ENCODE data around the gene WDFY4. TPM values are rescaled to one million over a fixed set of nuclear protein-coding genes. Genes with fewer than 3 reads are reported as not detected.

The WDFY4 gene
- total and polyA plus RNA-seq, 4 experiments from 2014 or later, result 0.29 to 1.00 (median 0.81) TPM; not detected in 1

DNA sequence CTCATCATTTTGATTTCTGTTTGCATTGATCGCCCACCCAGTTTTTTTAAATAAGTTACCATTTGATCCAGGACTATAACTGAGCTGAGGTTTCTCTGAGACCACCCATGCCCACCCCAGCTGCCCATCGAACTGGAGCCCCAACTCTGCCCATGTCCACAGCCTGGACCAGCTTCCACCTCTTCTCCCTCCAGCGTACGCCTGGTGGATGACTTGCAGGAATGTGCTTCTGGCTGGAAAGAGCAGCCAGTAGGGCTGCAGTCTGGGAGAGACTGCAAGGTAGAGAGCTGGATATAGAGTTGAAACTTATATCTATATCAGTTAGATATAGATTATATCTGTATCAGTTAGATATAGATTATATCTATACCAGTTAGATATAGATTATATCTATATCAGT lies 280.8 kb downstream of the WDFY4 start:
- H3K36me3 ChIP-seq (ENCODE audit: insufficient read depth, low read length), result no peaks in the 10 kb centered on the region
- H3K4me3 ChIP-seq (ENCODE audit: low read length in 2 of 2), result no peak overlapping the region
- H3K4me1 ChIP-seq (ENCODE audit: insufficient read depth, low read length), result no peaks in the 10 kb centered on the region
- Mint-ChIP-seq H3K27ac (no peak overlapping the region), H3K4me3 (no peak overlapping the region), H3K36me3 (no peaks in the 10 kb centered on the region), H3K9me3 (no peaks in the 10 kb centered on the region), H3K27me3 (peaks cover 3 to 9% of the 10 kb centered on the region in 2 donors), H3K4me1 (no peaks in the 10 kb centered on the region)
- intact Hi-C loops (cut with micrococcal nuclease), result no loop called here
- ChIA-PET CTCF (ENCODE audit: partially characterized antibody) (no interaction called here), POLR2A (ENCODE audit: partially characterized antibody) (no interaction called here)
- H3K27ac ChIP-seq (ENCODE audit: low read depth, low read length), result no peak overlapping the region
- H3K9me3 ChIP-seq (ENCODE audit: control insufficient read depth in 1 of 2, low read length in 2 of 2), result no peaks in the 10 kb centered on the region
- DNase-seq, result no peak
- H3K27me3 ChIP-seq (ENCODE audit: insufficient read depth, low read length), result no peaks in the 10 kb centered on the region

- Mint-ChIP-seq H3K27ac (no peak overlapping the region), H3K4me3 (no peak overlapping the region), H3K36me3 (no peaks in the 10 kb centered on the region), H3K9me3 (no peaks in the 10 kb centered on the region), H3K4me1 (no peaks in the 10 kb centered on the region), H3K27me3 (peaks cover 6 to 12% of the 10 kb centered on the region in 2 donors)
- ChIA-PET POLR2A (ENCODE audit: partially characterized antibody) (no interaction called here), CTCF (ENCODE audit: partially characterized antibody) (no interaction called here)
- H3K4me1 ChIP-seq (ENCODE audit: insufficient read depth, low read length), result no peaks in the 10 kb centered on the region
- no peak overlapping the region for H3K4me3 ChIP-seq (ENCODE audit: low read length in 2 of 2)
- intact Hi-C loops (cut with micrococcal nuclease), result no loop called here
- no peaks in the 10 kb centered on the region for H3K36me3 ChIP-seq (ENCODE audit: insufficient read depth, low read length)
- H3K9me3 ChIP-seq (ENCODE audit: control insufficient read depth in 1 of 2, low read length in 2 of 2), result no peaks in the 10 kb centered on the region
- no peak for DNase-seq
- H3K27ac ChIP-seq (ENCODE audit: low read depth, low read length), result no peak overlapping the region
- H3K27me3 ChIP-seq (ENCODE audit: insufficient read depth, low read length), result no peaks in the 10 kb centered on the region
Measured at GRCh38 chr10:48968036-48968435, 283.4 kb downstream of the WDFY4 start.

- H3K4me3 ChIP-seq (ENCODE audit: low read length in 2 of 2), result no peak overlapping the region
- H3K27me3 ChIP-seq (ENCODE audit: insufficient read depth, low read length), result no peaks in the 10 kb centered on the region
- peaks cover 6 to 12% of the 10 kb centered on the region in 2 donors for H3K27me3 Mint-ChIP-seq
- H3K27ac Mint-ChIP-seq, result no peak overlapping the region
- no peak overlapping the region for H3K4me3 Mint-ChIP-seq
- CTCF ChIA-PET (ENCODE audit: partially characterized antibody), result no interaction called here
- no peaks in the 10 kb centered on the region for H3K9me3 Mint-ChIP-seq
- DNase-seq, result no peak
- H3K27ac ChIP-seq (ENCODE audit: low read depth, low read length), result no peak overlapping the region
- H3K9me3 ChIP-seq (ENCODE audit: control insufficient read depth in 1 of 2, low read length in 2 of 2), result no peaks in the 10 kb centered on the region
- POLR2A ChIA-PET (ENCODE audit: partially characterized antibody), result no interaction called here
- no peaks in the 10 kb centered on the region for H3K4me1 ChIP-seq (ENCODE audit: insufficient read depth, low read length)
- no peaks in the 10 kb centered on the region for H3K36me3 Mint-ChIP-seq
- no peaks in the 10 kb centered on the region for H3K36me3 ChIP-seq (ENCODE audit: insufficient read depth, low read length)
- intact Hi-C loops (cut with micrococcal nuclease), result no loop called here
- H3K4me1 Mint-ChIP-seq, result no peaks in the 10 kb centered on the region
Measured at GRCh38 chr10:48970046-48970445, 285.4 kb downstream of the WDFY4 start.

DNA sequence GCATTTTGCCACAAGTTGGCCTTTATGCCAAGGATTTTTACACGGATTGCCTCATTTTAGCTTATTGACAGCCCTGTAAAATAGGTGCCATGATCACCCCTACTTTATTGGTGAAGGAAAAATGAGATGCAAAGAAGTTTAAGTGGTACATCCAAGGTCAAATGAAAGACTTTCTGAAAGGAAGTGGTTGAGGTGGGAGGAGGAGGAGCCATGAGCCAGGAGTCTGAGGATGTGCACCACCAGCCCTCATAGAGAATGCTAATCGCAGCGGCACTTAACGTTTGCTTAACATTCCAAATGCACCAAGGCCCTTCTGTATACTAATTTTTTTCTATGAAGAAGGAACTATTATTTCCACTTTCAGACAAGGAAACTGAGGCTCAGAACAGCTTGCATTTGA lies 286.0 kb downstream of the WDFY4 start:
- intact Hi-C loops (cut with micrococcal nuclease), result no loop called here
- no peak for DNase-seq
- H3K27ac ChIP-seq (ENCODE audit: low read depth, low read length), result no peak overlapping the region
- no peak overlapping the region for H3K4me3 ChIP-seq (ENCODE audit: low read length in 2 of 2)
- H3K27ac Mint-ChIP-seq, result no peak overlapping the region
- no peaks in the 10 kb centered on the region for H3K9me3 ChIP-seq (ENCODE audit: control insufficient read depth in 1 of 2, low read length in 2 of 2)
- H3K36me3 ChIP-seq (ENCODE audit: insufficient read depth, low read length), result no peaks in the 10 kb centered on the region
- H3K4me1 Mint-ChIP-seq, result no peaks in the 10 kb centered on the region
- ChIA-PET POLR2A (ENCODE audit: partially characterized antibody) (no interaction called here), CTCF (ENCODE audit: partially characterized antibody) (no interaction called here)
- H3K4me3 Mint-ChIP-seq, result no peak overlapping the region
- H3K9me3 Mint-ChIP-seq, result no peaks in the 10 kb centered on the region
- no peaks in the 10 kb centered on the region for H3K27me3 ChIP-seq (ENCODE audit: insufficient read depth, low read length)
- no peaks in the 10 kb centered on the region for H3K36me3 Mint-ChIP-seq
- H3K4me1 ChIP-seq (ENCODE audit: insufficient read depth, low read length), result no peaks in the 10 kb centered on the region
- H3K27me3 Mint-ChIP-seq, result peaks cover 9 to 10% of the 10 kb centered on the region in 2 donors

DNA sequence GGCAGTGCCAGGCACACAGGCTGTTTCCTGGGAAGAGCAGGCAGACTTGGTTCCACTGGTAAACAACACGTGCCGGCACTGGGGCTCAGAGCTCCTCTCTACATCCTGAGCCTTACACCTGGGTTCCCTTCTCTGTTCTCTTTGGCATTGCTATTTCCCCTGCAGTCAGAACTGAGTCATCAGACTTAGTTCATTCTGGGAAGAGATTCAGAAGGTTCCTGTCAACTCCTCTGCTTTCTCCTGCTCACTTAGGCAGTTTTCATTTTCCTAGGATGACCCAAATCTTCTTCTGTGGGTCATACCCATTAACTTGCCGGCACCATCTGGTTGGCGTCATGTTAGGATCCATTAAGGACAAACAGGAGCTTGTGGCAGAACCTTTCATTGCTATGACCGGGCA lies 288.4 kb downstream of the WDFY4 start:
- H3K36me3 ChIP-seq (ENCODE audit: insufficient read depth, low read length), result no peaks in the 10 kb centered on the region
- Mint-ChIP-seq H3K36me3 (no peaks in the 10 kb centered on the region), H3K9me3 (no peaks in the 10 kb centered on the region), H3K27ac (no peak overlapping the region), H3K4me1 (no peaks in the 10 kb centered on the region), H3K4me3 (no peak overlapping the region), H3K27me3 (peaks cover 7 to 8% of the 10 kb centered on the region in 2 donors)
- intact Hi-C loops (cut with micrococcal nuclease), result no loop called here
- H3K27ac ChIP-seq (ENCODE audit: low read depth, low read length), result no peak overlapping the region
- no peaks in the 10 kb centered on the region for H3K9me3 ChIP-seq (ENCODE audit: control insufficient read depth in 1 of 2, low read length in 2 of 2)
- H3K4me3 ChIP-seq (ENCODE audit: low read length in 2 of 2), result no peak overlapping the region
- DNase-seq, result no peak
- ChIA-PET POLR2A (ENCODE audit: partially characterized antibody) (no interaction called here), CTCF (ENCODE audit: partially characterized antibody) (no interaction called here)
- no peaks in the 10 kb centered on the region for H3K4me1 ChIP-seq (ENCODE audit: insufficient read depth, low read length)
- no peaks in the 10 kb centered on the region for H3K27me3 ChIP-seq (ENCODE audit: insufficient read depth, low read length)

DNA sequence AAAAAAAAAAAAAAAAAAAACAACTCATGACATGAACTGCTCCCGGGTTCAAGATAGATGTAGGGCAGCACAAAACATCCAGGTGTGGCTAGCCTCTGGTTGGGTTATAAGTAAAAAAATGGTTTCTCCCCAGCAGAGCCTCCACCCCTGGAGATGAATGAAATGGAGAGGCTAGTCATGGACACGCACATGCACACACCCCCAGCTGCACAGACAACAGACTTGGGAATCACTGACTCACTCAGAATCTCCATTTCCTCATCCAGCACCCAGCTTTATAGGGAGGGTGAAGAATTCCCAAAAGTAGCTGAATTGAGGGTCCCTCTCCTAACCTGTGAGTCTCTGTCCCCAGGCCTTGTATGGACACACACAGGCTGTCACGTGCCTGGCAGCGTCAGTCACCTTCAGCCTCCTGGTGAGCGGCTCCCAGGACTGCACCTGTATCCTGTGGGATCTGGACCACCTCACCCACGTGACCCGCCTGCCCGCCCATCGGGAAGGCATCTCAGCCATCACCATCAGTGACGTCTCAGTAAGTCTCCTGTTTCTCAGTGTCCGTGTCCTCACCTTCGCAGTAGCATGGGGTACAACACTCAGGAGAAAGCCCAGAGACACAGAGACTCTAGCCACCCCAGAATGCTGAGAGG lies 290.0 kb downstream of the WDFY4 start:
- ChIA-PET CTCF (ENCODE audit: partially characterized antibody) (interaction anchor here (1.8 kb wide), 2 partner anchors 535 to 536 kb away, joined by 4 to 6 read pairs; no protein-coding TSS in a partner anchor), POLR2A (ENCODE audit: partially characterized antibody) (no interaction called here)
- Histone ChIP-seq H3K4me3 (ENCODE audit: low read length in 2 of 2) (no peak overlapping the region), H3K27ac (ENCODE audit: low read depth, low read length) (no peak overlapping the region), H3K27me3 (ENCODE audit: insufficient read depth, low read length) (no peaks in the 10 kb centered on the region), H3K4me1 (ENCODE audit: insufficient read depth, low read length) (no peaks in the 10 kb centered on the region), H3K36me3 (ENCODE audit: insufficient read depth, low read length) (no peaks in the 10 kb centered on the region), H3K9me3 (ENCODE audit: control insufficient read depth in 1 of 2, low read length in 2 of 2) (no peaks in the 10 kb centered on the region)
- H3K27ac Mint-ChIP-seq, result no peak overlapping the region
- H3K9me3 Mint-ChIP-seq, result no peaks in the 10 kb centered on the region
- peaks cover 5 to 8% of the 10 kb centered on the region in 2 donors for H3K27me3 Mint-ChIP-seq
- intact Hi-C loops (cut with micrococcal nuclease), result no loop called here
- H3K4me1 Mint-ChIP-seq, result no peaks in the 10 kb centered on the region
- no peaks in the 10 kb centered on the region for H3K36me3 Mint-ChIP-seq
- no peak for DNase-seq
- no peak overlapping the region for H3K4me3 Mint-ChIP-seq

- Histone ChIP-seq H3K9me3 (ENCODE audit: control insufficient read depth in 1 of 2, low read length in 2 of 2) (no peaks in the 10 kb centered on the region), H3K36me3 (ENCODE audit: insufficient read depth, low read length) (no peaks in the 10 kb centered on the region), H3K4me1 (ENCODE audit: insufficient read depth, low read length) (no peaks in the 10 kb centered on the region), H3K27me3 (ENCODE audit: insufficient read depth, low read length) (no peaks in the 10 kb centered on the region), H3K4me3 (ENCODE audit: low read length in 2 of 2) (no peak overlapping the region), H3K27ac (ENCODE audit: low read depth, low read length) (no peak overlapping the region)
- Mint-ChIP-seq H3K27me3 (peaks cover 5 to 8% of the 10 kb centered on the region in 2 donors), H3K4me3 (no peak overlapping the region), H3K9me3 (no peaks in the 10 kb centered on the region), H3K27ac (no peak overlapping the region), H3K4me1 (no peaks in the 10 kb centered on the region), H3K36me3 (no peaks in the 10 kb centered on the region)
- DNase-seq, result no peak
- intact Hi-C loops (cut with micrococcal nuclease), result no loop called here
- ChIA-PET POLR2A (ENCODE audit: partially characterized antibody) (no interaction called here), CTCF (ENCODE audit: partially characterized antibody) (interaction anchor here (0.7 to 1.8 kb wide), 3 partner anchors 533 to 547 kb away, joined by 4 to 6 read pairs (median 4); no protein-coding TSS in a partner anchor)
Measured at GRCh38 chr10:48976196-48976595, 291.5 kb downstream of the WDFY4 start.

Data from CD4-positive, alpha-beta memory T cell (primary cell).